ENCODE results near the gene NSD1.
"Not testable (repeated sequence)": the region's sequence is repeated elsewhere in the genome, so short reads cannot be mapped to it uniquely, and the experiment has no call there.

The NSD1 gene

DNA sequence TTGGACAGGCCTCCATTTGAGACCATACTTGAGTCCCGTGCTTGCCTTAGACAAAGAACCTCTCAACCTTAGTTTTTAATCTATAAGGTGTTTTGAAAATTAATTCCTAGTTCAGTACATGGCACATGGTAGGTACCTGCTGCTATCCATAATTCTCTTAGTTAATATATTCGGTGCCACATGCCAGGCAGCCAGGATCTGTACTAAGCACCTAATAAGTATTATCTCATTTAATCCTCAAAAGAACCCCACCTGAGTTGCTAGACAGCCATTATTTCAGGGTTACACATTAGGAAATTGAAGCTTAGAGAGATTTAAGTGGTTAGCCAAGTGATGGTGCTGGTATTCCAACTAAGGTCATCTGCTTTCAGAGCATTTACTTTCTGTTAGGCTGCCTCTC is 29.9 kb downstream of the NSD1 start:
- no peak for DNase-seq

DNA sequence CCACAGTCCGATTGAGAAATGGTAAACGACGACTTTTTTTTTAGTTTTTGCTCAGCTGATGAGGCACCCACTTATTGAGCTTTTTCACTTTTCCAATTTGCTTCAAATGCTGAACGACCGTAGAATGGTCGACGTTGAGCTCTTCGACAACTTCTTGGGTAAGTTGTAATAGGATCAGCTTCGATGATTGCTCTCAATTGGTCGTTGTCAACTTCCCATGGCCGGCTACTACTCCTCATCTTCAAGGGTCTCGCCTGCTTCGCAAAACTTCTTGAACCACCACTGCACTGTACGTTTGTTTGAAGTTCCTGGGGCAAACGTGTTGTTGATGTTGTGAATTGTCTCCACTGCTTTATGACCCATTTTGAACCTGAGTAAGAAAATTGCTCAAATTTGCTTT is 35.7 kb downstream of the NSD1 start:
- DNase-seq = no peak

DNA sequence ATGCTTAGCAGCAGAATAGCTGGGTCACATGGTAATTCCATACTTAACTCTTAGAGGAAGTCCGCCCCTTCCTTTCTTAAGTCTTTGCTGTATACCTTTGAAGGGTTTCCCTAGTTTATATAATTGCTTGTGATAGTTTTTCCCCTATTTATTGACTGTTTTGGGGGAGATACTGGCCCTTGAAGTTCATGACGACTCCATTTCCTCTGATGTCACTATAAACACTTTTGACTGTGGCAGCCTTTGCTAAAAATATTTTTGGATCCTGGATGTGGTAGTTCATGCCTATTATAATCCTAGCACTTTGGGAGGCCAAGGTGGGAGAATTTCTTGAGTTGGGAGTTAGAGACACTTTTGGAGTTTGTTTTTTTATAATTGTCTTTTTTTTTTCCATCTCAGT is 38.4 kb downstream of the NSD1 start:
- no peak for DNase-seq

DNA sequence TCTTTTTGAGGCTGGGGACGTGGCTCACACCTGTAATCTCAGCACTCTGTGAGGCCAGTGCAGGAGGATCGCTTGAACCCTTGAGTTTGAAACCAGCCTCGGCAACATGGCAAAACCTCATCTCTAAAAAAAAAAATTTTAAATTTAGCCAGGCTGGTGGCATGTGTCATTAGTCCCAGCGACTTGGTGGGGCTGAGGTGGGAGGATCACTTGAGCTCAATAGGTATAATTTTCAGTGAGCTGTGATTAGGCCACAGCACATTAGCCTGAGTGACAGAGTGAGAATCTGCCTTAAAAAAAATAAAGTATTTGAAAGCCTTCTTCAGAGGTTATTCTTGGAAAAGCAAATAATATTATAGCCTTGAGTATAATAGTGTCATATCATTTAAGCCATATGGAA is 41.8 kb downstream of the NSD1 start:
- peak in 2 of 56 donors; percentile 2 to 17 for DNase-seq

DNA sequence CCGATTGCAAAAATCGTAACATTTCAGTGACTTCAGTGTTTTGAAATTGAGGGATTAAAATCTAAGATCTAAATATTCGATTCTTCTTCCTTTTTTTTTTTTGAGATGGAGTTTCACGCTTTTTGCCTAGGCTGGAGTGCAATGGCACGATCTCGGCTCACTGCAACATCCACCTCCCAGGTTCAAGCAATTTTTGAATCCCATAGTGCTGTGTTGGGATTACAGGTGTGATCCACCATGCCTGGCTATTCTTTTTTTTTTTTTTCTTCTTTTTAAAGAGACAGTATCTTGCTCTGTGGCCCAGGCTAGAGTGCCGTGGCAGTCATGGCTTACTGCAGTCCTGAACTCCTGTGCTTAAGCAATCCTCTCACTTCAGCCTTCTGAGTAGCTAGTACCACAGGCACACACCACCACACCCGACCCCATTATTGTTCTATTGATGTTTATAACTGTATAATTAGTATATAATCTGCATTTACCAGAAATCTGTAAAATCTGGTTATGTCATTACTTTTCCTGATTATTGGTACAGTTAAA is 42.7 kb downstream of the NSD1 start:
- no peak for DNase-seq

DNA sequence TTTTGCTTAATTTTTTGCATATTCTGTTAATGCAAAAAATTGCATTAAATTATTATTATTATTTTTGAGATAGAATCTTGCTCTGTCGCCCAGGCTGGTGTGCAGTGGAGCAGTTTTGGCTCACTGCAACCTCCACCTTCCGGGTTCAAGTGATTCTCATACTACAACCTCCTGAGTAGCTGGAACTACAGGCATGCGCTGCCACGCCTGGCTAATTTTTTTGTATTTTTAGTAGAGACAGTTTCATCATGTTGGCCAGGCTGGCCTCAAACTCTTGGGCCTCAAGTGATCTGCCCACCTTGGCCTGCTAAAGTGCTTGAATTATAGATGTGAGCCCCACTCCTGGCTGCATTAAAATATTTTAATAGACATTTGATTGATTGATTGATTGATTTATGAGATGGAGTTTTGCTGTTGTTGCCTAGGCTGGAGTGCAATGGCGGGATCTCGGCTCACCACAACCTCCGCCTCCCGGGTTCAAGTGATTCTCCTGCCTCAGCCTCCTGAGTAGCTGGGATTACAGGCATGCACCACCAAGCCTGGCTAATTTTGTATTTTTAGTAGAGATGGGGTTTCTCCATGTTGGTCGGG is 44.4 kb downstream of the NSD1 start:
- not testable (repeated sequence) for DNase-seq

DNA sequence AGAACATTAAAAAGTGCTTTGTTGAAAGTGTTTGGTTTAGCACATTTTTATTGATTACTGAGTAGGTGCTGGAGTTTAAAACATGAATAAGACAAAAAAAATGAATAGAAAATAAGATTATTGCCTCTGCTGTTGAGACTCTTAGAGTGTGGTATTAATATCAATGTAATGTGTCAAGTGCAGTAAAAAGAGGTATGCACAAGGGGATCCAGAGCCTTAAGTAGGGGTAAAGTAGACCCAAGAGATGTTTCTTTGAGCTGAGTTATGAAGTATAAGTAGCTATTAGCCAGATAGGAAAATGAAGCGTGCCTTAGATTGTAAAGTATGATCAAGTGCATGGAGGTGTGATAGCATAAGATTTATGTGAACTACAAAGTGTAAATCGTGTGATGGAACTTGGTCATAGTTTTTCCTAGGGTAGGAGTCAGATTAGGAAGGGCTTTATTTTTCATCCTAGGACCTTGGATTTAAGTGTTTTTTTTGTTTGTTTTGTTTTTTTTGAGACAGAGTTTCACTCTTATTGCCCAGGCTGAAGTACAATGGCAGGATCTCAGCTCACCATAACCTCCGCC is 45.2 kb downstream of the NSD1 start:
- no peak for DNase-seq

DNA sequence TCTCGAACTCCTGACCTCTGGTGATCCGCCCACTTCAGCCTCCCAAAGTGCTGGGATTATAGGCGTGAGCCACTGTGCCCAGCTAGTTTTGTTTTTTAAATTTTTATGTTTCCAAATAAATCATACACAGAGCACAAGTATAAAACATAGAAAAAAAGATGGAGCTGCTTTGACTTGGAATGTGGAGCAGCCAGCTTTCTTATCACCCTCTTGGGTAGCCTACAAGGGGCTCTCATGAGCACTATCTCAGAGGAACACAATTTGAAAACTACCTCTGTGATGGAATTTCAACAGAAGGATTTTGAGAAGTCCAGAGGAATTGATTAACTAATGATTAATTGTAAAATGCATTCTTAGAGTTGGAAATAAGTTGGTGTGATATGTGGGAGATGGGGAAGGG is 45.9 kb downstream of the NSD1 start:
- no peak for DNase-seq

DNA sequence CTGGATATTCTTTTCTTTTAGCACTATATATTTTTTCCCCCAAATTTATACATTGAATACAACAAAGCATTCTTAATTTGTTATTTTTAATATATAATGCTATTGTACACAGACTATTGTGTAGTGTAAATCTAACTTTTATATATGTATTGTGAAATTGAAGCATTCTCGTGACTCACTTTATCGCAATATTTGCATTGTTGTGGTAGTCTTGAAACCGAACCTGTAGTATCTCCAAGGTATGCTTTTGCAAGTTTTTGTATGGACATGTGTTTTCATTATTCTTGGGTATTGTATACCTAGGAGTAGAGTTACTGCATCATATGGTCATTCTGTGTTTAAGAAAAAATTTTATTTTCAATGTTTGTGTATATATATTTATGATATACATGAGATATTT is 49.6 kb downstream of the NSD1 start:
- no peak for DNase-seq

DNA sequence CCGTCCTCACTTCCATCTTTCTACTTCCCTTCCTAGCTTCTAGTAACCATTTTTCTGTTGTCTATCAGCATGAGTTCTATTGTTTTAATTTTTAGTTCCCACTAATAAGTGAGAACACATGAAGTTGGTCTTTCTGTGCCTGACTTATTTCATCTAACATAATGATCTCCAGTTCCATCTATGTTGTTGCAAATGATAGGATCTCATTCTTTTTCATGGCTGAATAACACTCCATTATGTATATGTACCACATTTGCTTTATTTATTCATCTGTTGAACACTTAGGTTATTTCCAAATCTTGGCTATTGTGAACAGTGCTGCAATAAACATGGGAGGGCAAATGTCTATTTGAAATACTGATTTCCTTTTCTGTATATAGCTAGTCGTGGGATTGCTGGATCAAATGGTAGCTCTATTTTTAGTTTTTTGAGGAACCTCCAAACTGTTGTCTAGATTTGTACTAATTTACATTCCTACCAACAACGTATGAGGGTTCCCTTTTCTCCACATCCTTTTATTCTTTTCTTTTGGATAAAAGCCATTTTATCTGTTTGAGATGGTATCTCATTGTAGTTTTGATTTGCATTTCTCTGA is 50.3 kb downstream of the NSD1 start:
- no peak for DNase-seq

DNA sequence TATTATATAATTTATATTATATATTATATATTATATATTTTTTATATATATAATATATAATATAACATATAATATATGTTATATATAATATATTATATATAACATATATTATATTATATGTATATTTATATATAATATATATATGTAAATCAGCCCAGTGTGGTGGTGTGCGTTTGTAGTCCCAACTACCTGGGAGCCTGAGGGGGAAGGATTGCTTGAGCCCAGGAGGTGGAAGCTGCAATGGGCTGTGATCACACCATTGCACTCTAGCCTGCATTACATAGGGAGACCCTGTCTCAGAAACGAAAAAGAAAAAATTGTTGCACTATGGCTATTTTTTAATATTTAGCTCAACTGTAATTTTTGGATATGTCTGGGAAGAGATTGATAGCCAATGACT is 52.4 kb downstream of the NSD1 start:
- no peak for DNase-seq

DNA sequence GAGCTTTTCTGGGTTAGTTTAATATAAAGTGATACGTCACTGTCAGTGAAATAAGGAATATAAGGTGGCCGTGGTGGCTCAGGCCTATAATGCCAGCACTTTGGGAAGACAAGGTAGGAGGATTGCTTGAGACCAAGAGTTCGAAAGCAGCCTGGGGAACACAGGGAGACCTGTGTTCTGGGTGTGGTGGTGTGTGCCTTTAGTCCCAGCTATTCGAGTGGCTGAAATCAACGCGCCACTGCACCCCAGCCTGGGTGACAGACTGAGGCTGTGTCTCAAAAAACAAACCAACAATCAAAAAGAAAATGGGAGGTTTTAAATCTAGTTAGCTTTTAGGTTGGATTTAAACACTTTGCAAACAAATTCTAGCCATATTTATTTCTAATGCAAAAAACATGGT is 53.1 kb downstream of the NSD1 start:
- DNase-seq = no peak

DNA sequence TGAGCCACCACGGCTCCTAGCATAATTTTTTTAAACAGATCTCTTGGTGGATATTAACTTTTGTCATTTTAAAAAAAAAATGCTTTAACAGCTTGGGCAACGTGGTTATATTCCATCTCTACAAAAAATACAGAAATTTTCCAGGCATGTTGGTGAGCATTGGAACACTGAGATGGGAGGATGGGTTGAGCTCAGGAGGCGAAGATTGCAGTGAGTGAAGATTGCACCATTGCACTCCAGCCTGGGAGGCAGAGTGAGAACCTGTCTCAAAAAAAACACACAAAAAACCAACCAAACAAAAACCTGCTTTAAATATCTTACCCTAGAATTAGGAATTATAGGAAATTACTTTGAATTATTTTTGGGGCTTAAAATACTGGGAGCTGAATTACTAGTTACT is 55.2 kb downstream of the NSD1 start:
- DNase-seq = no peak

DNA sequence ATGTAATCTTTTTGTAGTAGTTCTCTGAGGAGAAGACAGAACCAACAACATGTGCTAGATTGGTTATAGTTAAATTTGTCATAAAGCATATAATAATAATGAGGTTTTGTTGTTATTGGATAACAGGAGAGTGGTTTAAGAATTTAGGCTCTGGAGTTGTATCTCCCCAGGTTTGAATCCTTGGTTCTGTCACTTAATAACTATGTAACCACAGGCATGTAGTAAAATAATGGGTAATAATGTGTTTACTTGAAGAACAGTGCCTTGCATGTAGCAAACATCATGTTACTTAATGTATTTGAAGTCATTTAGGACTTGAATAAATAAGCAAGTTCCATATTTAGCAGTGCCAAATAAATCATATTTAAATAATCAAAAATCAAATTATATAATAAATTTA is 55.8 kb downstream of the NSD1 start:
- DNase-seq = no peak

DNA sequence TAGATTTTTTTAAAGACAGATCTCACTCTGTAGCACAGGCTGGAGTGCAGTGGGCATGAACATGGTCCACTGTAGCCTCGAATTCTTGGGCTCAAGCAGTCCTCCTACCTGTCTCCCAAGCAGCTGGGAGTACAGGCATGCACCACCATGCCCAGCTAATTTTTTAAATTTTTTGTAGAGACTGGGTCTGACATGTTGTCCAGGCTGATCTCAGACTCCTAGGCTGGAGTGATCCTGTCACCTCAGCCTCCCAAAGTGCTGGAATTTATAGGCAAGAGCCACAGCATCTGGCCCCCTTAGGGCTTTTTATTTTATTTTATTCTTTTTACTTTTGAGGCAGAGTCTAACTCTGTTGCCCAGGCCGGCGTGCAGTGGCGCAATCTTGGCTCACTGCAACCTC is 56.4 kb downstream of the NSD1 start:
- DNase-seq = no peak

DNA sequence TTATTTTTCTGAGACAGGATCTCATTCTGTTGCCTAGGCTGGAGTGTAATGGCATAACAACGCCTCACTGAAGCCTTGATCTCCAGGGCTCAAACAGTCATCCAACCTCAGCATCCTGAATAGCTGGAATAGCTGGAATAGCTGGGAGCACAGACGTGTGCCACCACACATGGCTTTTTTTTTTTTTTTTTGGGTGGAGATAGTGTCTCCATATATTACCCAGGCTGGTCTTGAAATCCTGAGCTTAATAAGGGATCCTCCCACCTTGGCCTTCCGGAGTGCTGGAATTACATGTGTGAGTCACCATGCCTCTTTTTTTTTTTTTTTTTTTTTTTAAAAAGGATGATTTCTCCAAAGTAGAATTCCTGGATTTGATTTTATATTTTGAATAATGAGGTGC is 60.7 kb downstream of the NSD1 start:
- DNase-seq = peak in 6 of 56 donors; percentile 2 to 17 (median 12)

DNA sequence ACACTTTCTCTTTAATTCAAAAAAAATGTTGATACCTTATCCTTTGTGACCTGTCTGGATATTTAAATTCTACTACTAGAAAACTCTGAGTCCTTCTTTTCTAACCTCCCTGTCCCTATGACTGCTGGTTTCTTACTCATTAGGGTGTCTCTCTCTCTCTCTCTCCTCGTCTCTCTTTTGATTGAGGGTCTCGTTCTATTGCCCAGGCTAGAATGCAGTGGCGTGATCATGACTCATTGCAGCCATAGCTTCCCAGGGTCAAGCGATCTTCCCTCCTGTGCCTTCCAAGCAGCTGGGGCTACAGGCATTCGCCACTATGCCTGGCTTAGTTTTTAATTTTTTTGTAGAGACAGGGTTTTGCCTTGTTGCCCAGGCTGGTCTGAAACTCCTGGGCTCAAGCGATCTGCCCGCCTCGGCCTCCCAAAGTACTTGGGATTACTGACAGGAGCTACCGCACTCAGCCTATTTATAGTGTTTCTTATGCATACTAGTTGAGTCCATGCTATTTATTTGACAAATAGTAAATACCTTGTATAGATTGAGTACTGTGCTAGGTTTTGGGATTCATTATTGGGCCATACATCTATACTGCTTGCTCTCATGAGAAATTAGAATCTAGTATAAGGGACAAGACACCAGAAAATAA is 61.9 kb downstream of the NSD1 start:
- no peak for DNase-seq

DNA sequence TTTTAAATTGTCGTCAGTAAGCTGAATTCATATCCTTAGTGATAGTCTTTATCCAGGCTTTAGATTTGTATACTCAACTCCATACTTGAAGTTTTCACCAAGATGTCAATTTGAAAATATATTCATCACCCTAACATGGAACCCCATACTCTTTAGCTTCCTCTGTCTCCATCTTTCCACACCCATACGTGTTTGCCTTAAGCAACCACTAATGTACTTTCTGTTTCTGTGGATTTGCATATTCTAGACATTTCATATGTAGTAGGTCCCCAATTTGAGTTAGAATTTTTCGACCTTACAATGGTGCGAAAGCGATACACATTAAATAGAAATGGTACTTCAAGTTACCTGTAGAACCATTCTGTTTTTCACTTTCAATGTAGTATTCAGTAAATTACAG is 65.2 kb downstream of the NSD1 start:
- DNase-seq = no peak

DNA sequence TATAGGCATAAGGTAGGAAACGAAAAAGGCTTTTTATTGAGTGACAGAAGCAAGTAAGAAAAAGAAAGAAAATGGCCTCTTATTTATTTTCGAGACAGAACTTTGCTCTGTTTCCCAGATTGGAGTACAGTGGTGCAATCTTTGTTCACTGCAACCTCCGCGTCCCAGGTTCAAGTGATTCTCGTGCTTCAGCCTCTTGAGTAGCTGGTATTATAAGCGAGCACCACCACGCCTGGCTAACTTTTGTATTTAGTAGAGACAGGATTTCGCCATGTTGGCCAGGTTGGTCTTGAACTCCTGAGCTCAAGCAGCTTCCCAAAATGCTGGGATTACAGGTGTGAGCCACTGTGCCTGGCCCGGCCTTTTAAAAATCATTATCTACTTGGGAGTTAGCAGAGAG is 70.7 kb downstream of the NSD1 start:
- DNase-seq = no peak

DNA sequence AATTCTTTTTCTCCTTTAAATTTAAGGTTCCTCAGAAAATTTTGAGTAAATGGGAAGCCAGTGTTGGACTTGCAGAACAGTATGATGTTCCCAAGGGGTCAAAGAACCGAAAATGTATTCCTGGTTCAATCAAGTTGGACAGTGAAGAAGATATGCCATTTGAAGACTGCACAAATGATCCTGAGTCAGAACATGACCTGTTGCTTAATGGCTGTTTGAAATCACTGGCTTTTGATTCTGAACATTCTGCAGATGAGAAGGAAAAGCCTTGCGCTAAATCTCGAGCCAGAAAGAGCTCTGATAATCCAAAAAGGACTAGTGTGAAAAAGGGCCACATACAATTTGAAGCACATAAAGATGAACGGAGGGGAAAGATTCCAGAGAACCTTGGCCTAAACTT is 76.0 kb downstream of the NSD1 start:
- no peak for DNase-seq

DNA sequence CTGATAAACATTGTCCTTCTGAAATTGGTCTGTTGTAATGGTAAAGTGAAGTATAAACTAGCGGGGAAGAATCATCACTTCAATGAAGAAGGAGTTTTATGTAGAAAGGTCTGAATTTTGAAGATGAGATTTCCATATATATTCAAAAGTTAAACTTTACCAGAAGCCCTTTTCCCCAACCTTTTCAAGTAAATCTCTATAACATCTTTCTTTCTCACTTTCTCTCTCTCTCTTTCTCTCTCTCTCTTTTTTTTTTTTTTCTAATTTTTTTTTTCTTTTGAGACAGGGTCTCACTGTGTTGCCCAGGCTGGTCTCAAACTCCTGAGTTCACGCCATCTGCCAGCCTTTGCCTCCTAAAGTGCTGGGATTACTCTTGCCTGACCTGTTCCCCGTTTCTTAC is 78.7 kb downstream of the NSD1 start:
- no peak for DNase-seq

DNA sequence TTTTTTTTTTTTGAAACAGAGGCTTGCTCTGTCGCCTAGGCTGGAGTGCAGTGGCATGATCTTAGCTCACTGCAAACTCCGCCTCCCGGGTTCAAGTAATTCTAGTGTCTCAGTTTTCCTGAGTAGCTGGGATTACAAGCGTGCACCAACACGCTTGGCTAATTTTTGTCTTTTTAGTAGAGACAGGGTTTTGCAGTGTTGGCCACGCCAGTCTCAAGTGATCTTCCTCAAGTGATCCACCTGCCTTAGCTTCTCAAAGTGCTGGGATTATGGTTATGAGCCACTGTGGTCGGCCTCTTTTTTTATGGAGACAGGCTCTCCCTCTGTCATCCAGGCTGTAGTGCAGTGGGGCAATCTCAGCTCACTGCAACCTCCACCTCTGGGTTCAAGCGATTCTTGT is 87.0 kb downstream of the NSD1 start:
- DNase-seq = no peak

DNA sequence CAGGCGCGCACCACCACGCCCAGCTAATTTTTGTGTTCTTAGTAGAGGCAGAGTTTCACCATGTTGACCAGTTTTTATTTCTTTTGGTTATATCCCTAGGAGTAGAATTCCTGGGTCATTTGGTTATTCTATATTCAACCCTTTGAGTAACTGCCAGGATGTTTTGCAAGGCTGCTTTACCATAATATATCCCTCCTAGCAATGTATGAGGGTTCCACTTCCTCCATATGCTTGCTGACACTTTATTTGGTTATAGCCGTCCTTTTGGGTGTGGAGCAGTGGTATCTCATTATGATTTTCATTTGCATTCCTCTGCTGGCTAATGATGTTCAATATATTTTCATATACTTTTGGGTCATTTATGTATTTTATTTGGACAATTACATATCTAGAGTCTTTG is 88.7 kb downstream of the NSD1 start:
- no peak for DNase-seq
